Right lobe of liver (tissue), 6 donors: ENCODE data around the gene PCBD1. TPM values are rescaled to one million over a fixed set of nuclear protein-coding genes. Genes with fewer than 3 reads are reported as not detected.
"Not testable (repeated sequence)": the region's sequence is repeated elsewhere in the genome, so short reads cannot be mapped to it uniquely, and the experiment has no call there.

ENCODE experiments used
- ATAC-seq, 4 donors: fragments of 200-7000 bp; cut with Tn5 transposase; one replicate each; pipeline ENCODE4 v1.9.1; 2020; ENCODE audit warnings: mild to moderate bottlenecking in 4 of 4, moderate library complexity in 4 of 4
- DNase-seq, 3 donors: peaks; one replicate each; pipeline ENCODE4 v3.0.0-alpha.2; 2020
- H3K27ac ChIP-seq, 3 donors: fragments of 200-600 bp; one replicate each; pipeline ENCODE4 v1.8.0; 2022
- H3K27me3 ChIP-seq, 2 donors: fragments of 200-600 bp; one replicate each; pipeline ENCODE4 v1.8.0; 2022
- H3K36me3 ChIP-seq, 4 donors: fragments of 200-600 bp; sonication (generic) in 1 of 4; one replicate each; pipeline versions ENCODE4 v1.5.1 to v1.8.0; 2017 to 2022; ENCODE audit warnings: control low read depth in 1 of 4
- H3K4me1 ChIP-seq, 4 donors: fragments of 200-600 bp; sonication (generic) in 1 of 4; one replicate each; pipeline versions ENCODE4 v1.5.1 to v1.8.0; 2017 to 2022; ENCODE audit warnings: control low read depth in 1 of 4
- H3K4me3 ChIP-seq, 3 donors: fragments of 200-600 bp; one replicate each; pipeline ENCODE4 v1.8.0; 2022
- H3K9me3 ChIP-seq, 4 donors: fragments of 200-600 bp; sonication (generic) in 1 of 4; one replicate each; pipeline versions ENCODE4 v1.5.1 to v1.8.0; 2017 to 2022; ENCODE audit warnings: control low read depth in 1 of 4
- POLR2A ChIP-seq: fragments of 450-650 bp; IDR thresholded peaks from one replicate; pipeline ENCODE4 v1.6.1; 2017; ENCODE audit warnings: antibody characterized with exemption, mild to moderate bottlenecking
- WGBS: methylation state at CpG from one replicate; pipeline ENCODE4 v1.1.6; 2018; ENCODE audit warnings: low coverage, low lambda C conversion rate; ENCODE audit not compliant: insufficient coverage; ENCODE audit errors: missing lambda C conversion rate; 5-methylcytosine and 5-hydroxymethylcytosine counted together
- intact Hi-C, 2 donors: fragments of 100-400 bp; cut with DNase I; formaldehyde crosslinking; loops; one replicate each; pipeline versions ENCODE4 v1.11.2 to v1.14.1; 2022
- total RNA-seq, 6 experiments: library from RNA; depleted of rRNA in 2 of 6; stranded (reverse); fragments of >200 nt in 2 of 6; fragmentation: NEBNext Ultra II Directional in 3 of 6; extraction: Animal tissue kit (Norgen Biotek cat#: 25700) in 3 of 6; gene quantifications; one replicate each; pipeline versions ENCODE4 v1.1.0 to v1.2.4, GENCODE V29; 2016 to 2023
- TF ChIP-seq, protein P1 (sequence below), 4 donors: fragments of 200-600 bp in 3 of 4; fragments of 450-650 bp in 1 of 4; IDR thresholded peaks; one replicate each; pipeline versions ENCODE4 v1.5.1 to v1.8.0; 2016 to 2022; ENCODE audit warnings: antibody characterized with exemption in 4 of 4, mild to moderate bottlenecking in 2 of 4
- donor health status: DM: no; HTN: yes; CAD: no.
- donor health status: DM: no; HTN: no; CAD: no.
- donor health status: DM: no; HTN: no; CAD: no.
- donor health status: DM: no; HTN: yes; CAD: no.
- donor health status: DM: no; HTN: yes; CAD: no.

The PCBD1 gene
- total RNA-seq, 6 experiments from 2014 or later: 165 to 375 (median 230) TPM

DNA sequence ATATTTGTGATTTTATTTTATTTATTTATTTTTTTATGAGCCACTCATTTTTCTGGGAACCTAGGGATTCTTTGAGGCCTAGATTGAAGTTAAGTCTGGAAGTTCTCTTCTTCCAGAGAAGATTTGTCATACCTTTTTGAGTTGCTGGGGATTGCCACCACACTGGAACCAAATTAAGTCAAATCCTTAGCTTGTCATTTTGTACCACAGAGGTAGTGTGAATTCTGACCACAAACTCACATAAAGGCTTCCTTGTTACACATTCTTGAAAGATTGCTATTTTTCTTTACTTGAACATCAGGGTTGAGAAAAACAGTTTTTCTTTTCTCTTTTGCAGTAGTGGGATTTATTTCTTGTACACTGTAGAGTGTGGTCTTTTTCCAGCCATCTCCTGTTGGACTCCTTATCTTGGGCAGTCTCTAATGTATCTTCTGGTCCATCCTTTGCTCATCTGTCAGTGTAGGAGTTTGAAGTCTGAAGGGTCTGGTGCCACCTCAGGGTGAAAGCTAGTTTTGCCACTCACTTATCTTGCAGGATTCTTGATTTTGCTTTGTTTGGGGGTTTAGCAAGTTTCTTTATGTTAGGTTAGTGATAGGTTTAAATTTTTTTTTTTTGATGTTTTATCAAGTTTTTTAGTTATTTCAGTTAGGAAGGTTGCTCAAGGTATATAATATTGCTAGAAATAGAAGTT is 24.8 kb downstream of the PCBD1 start:
- no peaks in the 10 kb centered on the region for H3K9me3 ChIP-seq
- H3K36me3 ChIP-seq: peaks cover 0 to 26% (median 1%) of the 10 kb centered on the region in 4 donors
- no peak for DNase-seq
- H3K27ac ChIP-seq: no peak overlapping the region
- no peak for TF ChIP-seq POLR2A
- TF ChIP-seq, protein P1, sequence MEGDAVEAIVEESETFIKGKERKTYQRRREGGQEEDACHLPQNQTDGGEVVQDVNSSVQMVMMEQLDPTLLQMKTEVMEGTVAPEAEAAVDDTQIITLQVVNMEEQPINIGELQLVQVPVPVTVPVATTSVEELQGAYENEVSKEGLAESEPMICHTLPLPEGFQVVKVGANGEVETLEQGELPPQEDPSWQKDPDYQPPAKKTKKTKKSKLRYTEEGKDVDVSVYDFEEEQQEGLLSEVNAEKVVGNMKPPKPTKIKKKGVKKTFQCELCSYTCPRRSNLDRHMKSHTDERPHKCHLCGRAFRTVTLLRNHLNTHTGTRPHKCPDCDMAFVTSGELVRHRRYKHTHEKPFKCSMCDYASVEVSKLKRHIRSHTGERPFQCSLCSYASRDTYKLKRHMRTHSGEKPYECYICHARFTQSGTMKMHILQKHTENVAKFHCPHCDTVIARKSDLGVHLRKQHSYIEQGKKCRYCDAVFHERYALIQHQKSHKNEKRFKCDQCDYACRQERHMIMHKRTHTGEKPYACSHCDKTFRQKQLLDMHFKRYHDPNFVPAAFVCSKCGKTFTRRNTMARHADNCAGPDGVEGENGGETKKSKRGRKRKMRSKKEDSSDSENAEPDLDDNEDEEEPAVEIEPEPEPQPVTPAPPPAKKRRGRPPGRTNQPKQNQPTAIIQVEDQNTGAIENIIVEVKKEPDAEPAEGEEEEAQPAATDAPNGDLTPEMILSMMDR (IDR thresholded peaks at IDR 0.05): no peak
- H3K4me1 ChIP-seq: peaks cover 0 to 18% (median 0%) of the 10 kb centered on the region in 4 donors
- no peak overlapping the region for H3K4me3 ChIP-seq
- ATAC-seq: peak in 1 of 4 donors; percentile 27
- intact Hi-C loops: no loop called here
- no peaks in the 10 kb centered on the region for H3K27me3 ChIP-seq

DNA sequence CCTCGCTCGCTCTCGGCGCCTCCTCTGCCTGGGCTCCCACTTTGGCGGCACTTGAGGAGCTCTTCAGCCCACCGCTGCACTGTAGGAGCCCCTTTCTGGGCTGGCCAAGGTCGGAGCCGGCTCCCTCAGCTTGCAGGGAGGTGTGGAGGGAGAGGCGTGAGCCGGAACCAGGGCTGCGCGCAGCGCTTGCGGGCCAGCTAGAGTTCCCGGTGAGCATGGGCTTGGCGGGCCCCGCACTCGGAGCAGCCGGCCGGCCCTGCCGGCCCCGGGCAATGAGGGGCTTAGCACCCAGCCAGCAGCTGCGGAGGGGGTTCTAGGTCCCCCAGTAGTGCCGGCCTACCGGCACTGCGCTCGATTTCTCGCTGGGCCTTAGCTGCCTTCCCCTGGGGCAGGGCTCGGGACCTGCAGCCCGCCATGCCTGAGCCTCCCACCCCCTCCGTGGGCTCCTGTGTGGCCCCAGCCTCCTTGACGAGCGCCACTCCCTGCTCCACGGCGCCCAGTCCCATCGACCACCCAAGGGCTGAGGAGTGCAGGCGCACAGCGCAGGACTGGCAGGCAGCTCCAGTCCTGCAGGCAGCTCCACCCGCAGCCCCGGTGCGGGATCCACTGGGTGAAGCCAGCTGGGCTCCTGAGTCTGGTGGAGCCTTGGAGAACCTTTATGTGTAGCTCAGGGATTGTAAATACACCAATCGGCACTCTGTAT is 26.7 kb downstream of the PCBD1 start:
- peaks cover 0 to 18% (median 0%) of the 10 kb centered on the region in 4 donors for H3K4me1 ChIP-seq
- H3K27ac ChIP-seq, H3K27me3 ChIP-seq, intact Hi-C loops, H3K4me3 ChIP-seq, ATAC-seq, H3K9me3 ChIP-seq, DNase-seq: not testable (repeated sequence)
- 97% methylated on average over 7 of the region's 42 CpGs for WGBS
- peaks cover 0 to 46% (median 5%) of the 10 kb centered on the region in 4 donors for H3K36me3 ChIP-seq

DNA sequence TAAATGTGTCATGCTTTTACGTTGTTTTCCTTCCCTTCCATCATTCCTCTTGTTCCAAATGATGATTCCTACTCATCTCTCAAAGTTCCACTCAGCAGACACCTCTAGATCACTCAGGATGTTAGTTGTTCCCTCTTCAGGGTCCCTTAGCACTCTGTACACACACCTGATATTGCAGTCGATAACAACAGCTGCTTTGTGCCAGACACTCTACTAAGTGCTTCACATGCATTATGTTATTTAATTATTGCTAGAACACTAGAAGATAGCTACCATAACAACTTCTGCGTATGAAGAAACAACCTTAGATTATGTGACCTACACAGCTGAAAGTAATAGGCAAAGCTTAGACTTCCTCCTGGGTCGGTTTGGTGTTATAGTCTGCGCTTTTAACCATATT is 29.6 kb downstream of the PCBD1 start:
- ATAC-seq: no peak
- intact Hi-C loops: no loop called here
- no peak for TF ChIP-seq POLR2A
- TF ChIP-seq, protein P1 (IDR thresholded peaks at IDR 0.05): no peak
- H3K27ac ChIP-seq: no peak overlapping the region
- no peaks in the 10 kb centered on the region for H3K27me3 ChIP-seq
- peaks cover 0 to 6% (median 2%) of the 10 kb centered on the region in 4 donors for H3K4me1 ChIP-seq
- DNase-seq: no peak
- no peak overlapping the region for H3K4me3 ChIP-seq
- H3K9me3 ChIP-seq: no peaks in the 10 kb centered on the region
- H3K36me3 ChIP-seq: peaks cover 0 to 46% (median 5%) of the 10 kb centered on the region in 4 donors
- WGBS: 80% methylated on average over 5 of the region's 5 CpGs

DNA sequence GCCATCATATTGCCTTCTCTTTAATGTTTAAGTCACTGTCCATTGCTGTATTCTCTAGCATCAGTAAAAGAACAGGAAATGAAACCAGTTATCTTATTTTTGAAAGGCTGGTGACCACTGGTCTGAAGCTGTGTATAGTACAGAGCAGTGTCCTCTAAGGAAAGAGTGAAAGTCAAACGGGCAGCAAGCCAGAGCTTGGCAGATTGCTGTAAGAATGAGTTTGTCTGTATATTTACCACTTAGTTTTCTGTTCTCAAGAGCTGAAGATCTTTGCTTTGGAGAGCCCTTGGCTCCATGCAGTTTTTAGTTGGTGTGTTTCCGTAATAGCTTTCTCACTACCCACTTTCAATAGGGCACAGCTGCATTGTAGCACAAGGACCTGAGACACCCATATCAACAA is 31.9 kb downstream of the PCBD1 start:
- Histone ChIP-seq H3K9me3 (no peaks in the 10 kb centered on the region), H3K36me3 (peaks cover 0 to 46% (median 5%) of the 10 kb centered on the region in 4 donors), H3K27me3 (no peaks in the 10 kb centered on the region), H3K27ac (no peak overlapping the region), H3K4me3 (no peak overlapping the region), H3K4me1 (peaks cover 0 to 29% (median 13%) of the 10 kb centered on the region in 4 donors)
- intact Hi-C loops: no loop called here
- 52% methylated on average over 2 of the region's 2 CpGs for WGBS
- DNase-seq (no peak), ATAC-seq (no peak)
- TF ChIP-seq POLR2A: no peak
- TF ChIP-seq, protein P1 (IDR thresholded peaks at IDR 0.05): no peak

DNA sequence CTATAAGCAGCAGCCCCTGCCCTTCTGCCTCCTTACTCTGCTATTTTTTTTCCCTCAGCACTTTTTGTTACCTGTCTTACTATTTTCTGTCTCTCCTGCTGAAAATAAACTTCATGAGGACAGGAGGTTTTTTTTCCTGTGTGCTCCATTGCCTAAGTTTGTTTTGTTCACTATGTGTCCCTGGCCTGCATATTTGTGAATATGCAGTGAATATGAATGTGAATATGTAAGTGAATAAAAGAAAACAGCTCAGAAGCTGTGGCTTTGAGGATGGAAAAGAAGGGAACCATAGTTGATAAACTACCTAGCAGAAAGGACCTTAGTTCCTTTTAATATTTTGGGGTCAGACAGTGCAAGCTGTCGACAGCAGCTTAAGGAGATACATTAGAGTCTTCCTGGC is 34.9 kb downstream of the PCBD1 start:
- WGBS: 71% methylated on average over 1 of the region's 1 CpG
- peaks cover 0 to 18% (median 4%) of the 10 kb centered on the region in 4 donors for H3K36me3 ChIP-seq
- H3K4me1 ChIP-seq: peaks cover 0 to 47% (median 15%) of the 10 kb centered on the region in 4 donors
- ATAC-seq: no peak
- H3K9me3 ChIP-seq: no peaks in the 10 kb centered on the region
- H3K27me3 ChIP-seq: no peaks in the 10 kb centered on the region
- H3K4me3 ChIP-seq: no peak overlapping the region
- peak overlapping the region in 1 of 3 donors; percentile 73 for H3K27ac ChIP-seq
- TF ChIP-seq, protein P1 (IDR thresholded peaks at IDR 0.05): no peak
- TF ChIP-seq POLR2A: no peak
- intact Hi-C loops: no loop called here
- DNase-seq: no peak
